C4-2B (cell line): ENCODE results near the gene KCP.

Experiments
- ZFX ChIP-seq: fragments of 450-650 bp; IDR thresholded peaks from 2 replicates; pipeline ENCODE4 v1.6.1; 2017
- TF ChIP-seq, protein P1 (sequence below): fragments of 450-650 bp; conservative IDR thresholded peaks from 2 replicates; pipeline ENCODE4 v1.5.1; 2017; ENCODE audit warnings: mild to moderate bottlenecking

- TF ChIP-seq, protein P1, sequence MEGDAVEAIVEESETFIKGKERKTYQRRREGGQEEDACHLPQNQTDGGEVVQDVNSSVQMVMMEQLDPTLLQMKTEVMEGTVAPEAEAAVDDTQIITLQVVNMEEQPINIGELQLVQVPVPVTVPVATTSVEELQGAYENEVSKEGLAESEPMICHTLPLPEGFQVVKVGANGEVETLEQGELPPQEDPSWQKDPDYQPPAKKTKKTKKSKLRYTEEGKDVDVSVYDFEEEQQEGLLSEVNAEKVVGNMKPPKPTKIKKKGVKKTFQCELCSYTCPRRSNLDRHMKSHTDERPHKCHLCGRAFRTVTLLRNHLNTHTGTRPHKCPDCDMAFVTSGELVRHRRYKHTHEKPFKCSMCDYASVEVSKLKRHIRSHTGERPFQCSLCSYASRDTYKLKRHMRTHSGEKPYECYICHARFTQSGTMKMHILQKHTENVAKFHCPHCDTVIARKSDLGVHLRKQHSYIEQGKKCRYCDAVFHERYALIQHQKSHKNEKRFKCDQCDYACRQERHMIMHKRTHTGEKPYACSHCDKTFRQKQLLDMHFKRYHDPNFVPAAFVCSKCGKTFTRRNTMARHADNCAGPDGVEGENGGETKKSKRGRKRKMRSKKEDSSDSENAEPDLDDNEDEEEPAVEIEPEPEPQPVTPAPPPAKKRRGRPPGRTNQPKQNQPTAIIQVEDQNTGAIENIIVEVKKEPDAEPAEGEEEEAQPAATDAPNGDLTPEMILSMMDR, result no peak
- no peak for TF ChIP-seq ZFX
Observed at GRCh38 chr7:128841171-128841690, 69.3 kb downstream of the KCP start.
